Neuronal stem cell (in vitro differentiated cells): ENCODE measurements around the gene DOHH.

ENCODE experiments used
- DNase-seq: peaks from one replicate; pipeline ENCODE4 v3.0.0-alpha.2; 2013; ENCODE audit warnings: low spot score
- H2AFZ ChIP-seq: one replicate; pipeline ENCODE4 v1.6.1; 2013; ENCODE audit warnings: mild to moderate bottlenecking, low read length, inconsistent platforms
- H2AK5ac ChIP-seq: 2 replicates; pipeline ENCODE4 v1.6.1; 2013; ENCODE audit warnings: low read depth, mild to moderate bottlenecking, inconsistent platforms, low read length, moderate library complexity, mixed read lengths
- H2BK120ac ChIP-seq: 2 replicates; pipeline ENCODE4 v1.6.1; 2013; ENCODE audit warnings: low read depth, mild to moderate bottlenecking, inconsistent platforms, low read length, moderate library complexity, mixed read lengths
- H2BK12ac ChIP-seq: one replicate; pipeline ENCODE4 v1.6.1; 2013; ENCODE audit warnings: low read length, inconsistent platforms
- H2BK15ac ChIP-seq: 2 replicates; pipeline ENCODE4 v1.6.1; 2013; ENCODE audit warnings: mild to moderate bottlenecking, low read length, inconsistent platforms, mixed read lengths
- H2BK5ac ChIP-seq: one replicate; pipeline ENCODE4 v1.6.1; 2013; ENCODE audit warnings: inconsistent platforms, mild to moderate bottlenecking, low read length, moderate library complexity
- H3K14ac ChIP-seq: one replicate; pipeline ENCODE4 v1.6.1; 2013; ENCODE audit warnings: low read length, inconsistent platforms
- H3K18ac ChIP-seq: 2 replicates; pipeline ENCODE4 v1.6.1; 2013; ENCODE audit warnings: low read length, inconsistent platforms
- H3K23ac ChIP-seq: 2 replicates; pipeline ENCODE4 v1.6.1; 2013; ENCODE audit warnings: low read depth, mild to moderate bottlenecking, mixed read lengths, low read length, inconsistent platforms; ENCODE audit not compliant: poor library complexity
- H3K27ac ChIP-seq: replicated peaks from 3 replicates; pipeline ENCODE4 v1.5.1; 2013; ENCODE audit warnings: low read length, inconsistent platforms
- H3K27me3 ChIP-seq, 3 experiments: 2 replicates each; pipeline ENCODE4 v1.6.1; 2013; ENCODE audit warnings: low read length in 3 of 3, mild to moderate bottlenecking in 2 of 3, inconsistent platforms in 1 of 3, low read depth in 1 of 3, mixed read lengths in 1 of 3, moderate library complexity in 1 of 3; ENCODE audit not compliant: control insufficient read depth in 3 of 3, insufficient read depth in 3 of 3
- H3K36me3 ChIP-seq, 2 donors: replicated peaks in 1 of 2; 2 replicates each; pipeline ENCODE4 v1.6.1; 2013; ENCODE audit warnings: low read length in 2 of 2; ENCODE audit not compliant: control insufficient read depth in 2 of 2, insufficient read depth in 2 of 2
- H3K4ac ChIP-seq: 2 replicates; pipeline ENCODE4 v1.6.1; 2013; ENCODE audit warnings: inconsistent platforms, mild to moderate bottlenecking, low read length, moderate library complexity
- H3K4me1 ChIP-seq, 2 donors: 1 replicate in 1 of 2; 2 replicates in 1 of 2; pipeline ENCODE4 v1.6.1; 2013; ENCODE audit warnings: low read length in 2 of 2, low read depth in 1 of 2; ENCODE audit not compliant: control insufficient read depth in 2 of 2, insufficient read depth in 1 of 2
- H3K4me2 ChIP-seq: one replicate; pipeline ENCODE4 v1.6.1; 2013; ENCODE audit warnings: mild to moderate bottlenecking, low read length, inconsistent platforms; ENCODE audit not compliant: insufficient read depth, poor library complexity, severe bottlenecking
- H3K4me3 ChIP-seq, 2 donors: 2 replicates each; pipeline ENCODE4 v1.5.1; 2013; ENCODE audit warnings: low read length in 2 of 2, mild to moderate bottlenecking in 2 of 2, inconsistent platforms in 1 of 2, moderate library complexity in 1 of 2
- H3K79me1 ChIP-seq: one replicate; pipeline ENCODE4 v1.6.1; 2013; ENCODE audit warnings: low read depth, mild to moderate bottlenecking, inconsistent platforms, low read length, moderate library complexity
- H3K9ac ChIP-seq: one replicate; pipeline ENCODE4 v1.6.1; 2013; ENCODE audit warnings: mild to moderate bottlenecking, low read depth, low read length, inconsistent platforms; ENCODE audit not compliant: poor library complexity
- H3K9me3 ChIP-seq, 2 donors: replicated peaks in 1 of 2; 2 replicates each; pipeline versions ENCODE3 to v1.6.1; 2013; ENCODE audit warnings: low read length in 2 of 2, mild to moderate bottlenecking in 2 of 2, inconsistent platforms in 1 of 2, low read depth in 1 of 2, mixed read lengths in 1 of 2, moderate library complexity in 1 of 2; ENCODE audit not compliant: control insufficient read depth in 2 of 2, insufficient read depth in 1 of 2
- H4K8ac ChIP-seq: one replicate; pipeline ENCODE4 v1.6.1; 2013; ENCODE audit warnings: low read depth, mild to moderate bottlenecking, inconsistent platforms, low read length, moderate library complexity
- H4K91ac ChIP-seq: one replicate; pipeline ENCODE4 v1.6.1; 2013; ENCODE audit warnings: low read length, low read depth, mild to moderate bottlenecking, inconsistent platforms; ENCODE audit not compliant: poor library complexity
- WGBS, 2 donors: extraction: QIAGEN DNeasy Blood & Tissue Kit; methylation state at CpG; one replicate each; pipeline ENCODE4 v1.1.7; 2013; ENCODE audit warnings: missing lambda C conversion rate in 2 of 2, mixed read lengths in 1 of 2; ENCODE audit not compliant: insufficient read length in 2 of 2, insufficient replicate concordance in 1 of 2; ENCODE audit errors: extremely low coverage in 2 of 2; 5-methylcytosine and 5-hydroxymethylcytosine counted together

The DOHH gene

DNA sequence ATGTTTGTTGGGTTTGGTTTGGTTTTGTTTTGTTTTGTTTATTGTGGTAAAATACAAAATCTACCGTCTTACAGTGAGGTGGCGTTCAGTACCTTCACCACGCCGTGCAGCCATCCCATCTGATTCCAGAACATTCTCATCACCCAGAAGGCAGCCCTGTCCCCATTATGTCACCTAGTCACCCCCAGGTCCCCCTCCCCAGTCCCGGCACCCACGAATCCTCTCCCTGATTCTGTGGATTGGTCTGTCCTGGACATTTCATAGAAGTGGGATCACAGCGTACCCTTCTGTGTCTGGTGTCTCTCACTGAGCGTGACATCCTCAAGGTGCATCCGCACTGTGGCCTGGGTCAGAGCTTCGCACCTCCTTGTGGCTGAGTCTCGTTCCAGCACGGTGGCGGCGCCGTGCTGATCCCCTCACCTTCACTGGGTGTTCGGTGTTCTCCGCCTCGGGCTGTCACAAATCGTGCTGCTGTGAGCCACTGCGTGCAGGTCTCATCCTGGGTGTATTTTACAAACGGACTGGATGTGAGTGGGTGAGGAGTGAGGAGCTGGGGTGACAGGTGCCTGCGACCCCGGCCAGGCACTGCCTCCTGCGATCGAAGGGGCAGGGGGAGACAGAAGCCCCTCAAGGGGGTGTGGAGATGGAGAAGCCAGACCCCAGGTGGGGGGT is 37.9 kb upstream of the DOHH start:
- Histone ChIP-seq H3K4me2 (no peak overlapping the region), H3K9ac (peak overlapping the region; percentile 30), H3K27me3 (no peaks in the 10 kb centered on the region), H3K4me1 (peaks cover 6 to 8% of the 10 kb centered on the region in 2 donors), H3K27ac (no peak overlapping the region), H3K18ac (no peak overlapping the region), H2BK12ac (no peak overlapping the region), H2AK5ac (peak overlapping the region; percentile 7), H3K4me3 (no peak overlapping the region), H3K36me3 (peaks cover 25 to 57% of the 10 kb centered on the region in 2 donors), H4K91ac (no peak overlapping the region), H2BK120ac (no peak overlapping the region), H3K79me1 (peaks cover 4% of the 10 kb centered on the region), H3K14ac (no peak overlapping the region), H2AFZ (no peak overlapping the region), H2BK15ac (no peak overlapping the region), H3K9me3 (no peaks in the 10 kb centered on the region), H2BK5ac (peak overlapping the region; percentile 11), H3K4ac (no peak overlapping the region), H3K23ac (peak overlapping the region; percentile 68), H4K8ac (no peak overlapping the region)
- no CpG with 5 or more reads among the region's 25 CpGs for WGBS, 2 donors
- DNase-seq = no peak

DNA sequence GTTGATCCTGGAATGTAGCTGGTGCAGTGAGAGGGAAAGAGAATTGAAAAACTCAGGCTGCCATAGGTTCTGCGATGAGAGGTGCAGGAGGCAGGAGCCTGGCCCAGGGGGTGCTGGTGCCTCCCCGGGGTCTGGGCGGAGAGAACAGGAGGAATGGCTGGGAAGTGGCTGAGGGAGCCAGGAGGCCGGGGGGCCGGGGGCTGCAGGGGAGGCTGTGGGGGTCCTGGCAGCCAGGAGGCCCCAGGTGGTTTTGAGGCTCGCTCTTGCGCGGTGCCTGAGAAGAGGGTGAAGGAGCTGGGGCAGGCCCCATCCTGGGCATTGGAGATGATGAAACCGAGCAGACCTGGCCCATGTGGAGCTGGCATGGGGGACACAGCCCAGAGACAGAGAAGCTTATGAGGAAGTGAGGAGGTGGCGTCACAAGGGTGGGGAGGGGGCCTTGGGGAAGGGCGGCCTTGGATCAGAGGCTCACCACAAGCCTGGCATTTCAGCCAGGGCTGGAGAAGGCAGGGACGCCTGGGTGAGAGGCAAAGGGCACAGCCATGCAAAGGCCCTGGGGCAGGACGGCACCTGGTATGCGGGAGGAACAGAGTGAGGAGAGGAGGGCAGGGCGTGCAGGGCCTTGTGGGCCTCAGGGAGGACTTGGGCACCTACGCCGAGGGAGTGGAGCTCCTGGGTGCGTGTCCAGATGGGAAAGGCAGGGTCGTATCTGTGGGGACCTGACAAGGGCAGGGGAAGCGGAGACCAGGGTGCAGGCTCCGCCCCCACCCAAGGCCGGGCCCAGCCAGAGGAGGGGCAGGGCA is 37.2 kb upstream of the DOHH start:
- H3K36me3 ChIP-seq = peaks cover 33 to 64% of the 10 kb centered on the region in 2 donors
- peak overlapping the region; percentile 73 for H3K23ac ChIP-seq
- H2BK12ac ChIP-seq = no peak overlapping the region
- H3K79me1 ChIP-seq = peaks cover 4% of the 10 kb centered on the region
- H3K9ac ChIP-seq = no peak overlapping the region
- H3K14ac ChIP-seq = no peak overlapping the region
- H2BK15ac ChIP-seq = no peak overlapping the region
- no peak overlapping the region for H2AK5ac ChIP-seq
- no CpG with 5 or more reads among the region's 22 CpGs for WGBS, 2 donors
- H2AFZ ChIP-seq = no peak overlapping the region
- no peak overlapping the region for H4K91ac ChIP-seq
- H3K18ac ChIP-seq = peak overlapping the region; percentile 52
- no peak for DNase-seq
- no peaks in the 10 kb centered on the region for H3K9me3 ChIP-seq
- no peak overlapping the region for H3K4me3 ChIP-seq
- H3K4me2 ChIP-seq = no peak overlapping the region
- H2BK120ac ChIP-seq = no peak overlapping the region
- peak overlapping the region; percentile 43 for H4K8ac ChIP-seq
- no peaks in the 10 kb centered on the region for H3K27me3 ChIP-seq
- H2BK5ac ChIP-seq = peak overlapping the region; percentile 66
- no peak overlapping the region for H3K4ac ChIP-seq
- H3K27ac ChIP-seq = no peak overlapping the region
- peaks cover 6 to 8% of the 10 kb centered on the region in 2 donors for H3K4me1 ChIP-seq

DNA sequence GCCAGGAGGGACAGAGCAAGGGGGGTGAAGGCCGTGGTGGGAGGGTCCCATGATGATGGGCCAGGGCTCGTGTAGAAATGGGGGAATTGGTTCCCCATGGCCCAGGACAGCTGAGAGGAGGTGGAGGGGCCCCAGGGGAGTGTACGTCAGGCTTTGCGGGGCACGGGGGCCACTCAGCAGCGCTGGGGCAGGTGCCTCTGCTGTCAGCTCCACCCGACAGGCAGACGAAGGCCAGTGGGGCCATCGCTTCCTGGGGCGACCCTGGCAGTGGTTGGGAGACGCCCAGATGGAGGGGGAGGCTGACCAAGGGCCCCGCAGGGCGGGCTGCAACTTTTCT is 36.6 kb upstream of the DOHH start:
- Histone ChIP-seq H4K8ac (no peak overlapping the region), H3K79me1 (peaks cover 4% of the 10 kb centered on the region), H2BK12ac (no peak overlapping the region), H3K9me3 (no peaks in the 10 kb centered on the region), H3K4me3 (no peak overlapping the region), H2BK5ac (peak overlapping the region; percentile 48), H4K91ac (no peak overlapping the region), H3K27me3 (no peaks in the 10 kb centered on the region), H3K18ac (no peak overlapping the region), H3K4me1 (peaks cover 6 to 8% of the 10 kb centered on the region in 2 donors), H2BK120ac (peak overlapping the region; percentile 18), H2AK5ac (peak overlapping the region; percentile 61), H3K4me2 (no peak overlapping the region), H2AFZ (no peak overlapping the region), H3K9ac (peak overlapping the region; percentile 50), H3K4ac (no peak overlapping the region), H2BK15ac (no peak overlapping the region), H3K23ac (no peak overlapping the region), H3K14ac (no peak overlapping the region), H3K27ac (no peak overlapping the region), H3K36me3 (peaks cover 38 to 70% of the 10 kb centered on the region in 2 donors)
- no CpG with 5 or more reads among the region's 13 CpGs for WGBS, 2 donors
- no peak for DNase-seq

GRCh38 chr19:3536429-3537100 is 36.1 kb upstream of the DOHH start:
- H2BK12ac ChIP-seq = no peak overlapping the region
- no peak overlapping the region for H3K4me2 ChIP-seq
- peak overlapping the region; percentile 48 for H3K18ac ChIP-seq
- no peak overlapping the region for H3K4me3 ChIP-seq
- no peak overlapping the region for H2BK15ac ChIP-seq
- H2BK120ac ChIP-seq = peak overlapping the region; percentile 18
- peaks cover 4% of the 10 kb centered on the region for H3K79me1 ChIP-seq
- no CpG with 5 or more reads among the region's 27 CpGs for WGBS, 2 donors
- peaks cover 6 to 8% of the 10 kb centered on the region in 2 donors for H3K4me1 ChIP-seq
- H3K4ac ChIP-seq = no peak overlapping the region
- H3K9ac ChIP-seq = no peak overlapping the region
- no peak overlapping the region for H4K91ac ChIP-seq
- H2BK5ac ChIP-seq = peak overlapping the region; percentile 48
- peak overlapping the region; percentile 21 for H3K14ac ChIP-seq
- H3K27ac ChIP-seq = no peak overlapping the region
- no peak overlapping the region for H2AFZ ChIP-seq
- no peaks in the 10 kb centered on the region for H3K9me3 ChIP-seq
- DNase-seq = no peak
- H3K36me3 ChIP-seq = peaks cover 40 to 75% of the 10 kb centered on the region in 2 donors
- H4K8ac ChIP-seq = no peak overlapping the region
- H3K23ac ChIP-seq = peak overlapping the region; percentile 89
- H3K27me3 ChIP-seq = no peaks in the 10 kb centered on the region
- peak overlapping the region; percentile 61 for H2AK5ac ChIP-seq
